Measurements from ENCODE around the gene ZNF75A.
"Not testable (repeated sequence)": the region's sequence is repeated elsewhere in the genome, so short reads cannot be mapped to it uniquely, and the experiment has no call there.

The ZNF75A gene

GRCh38 chr16:3305109-3306068, at the start of gene ZNF75A, which contains the start of gene TIGD7:
Gene ZNF75A (plus strand): TSS chr16:3305497. CDS start chr16:3308429, 2,932 bp downstream.
Gene TIGD7 (minus strand): TSS chr16:3305430. CDS start chr16:3300614, 4,816 bp downstream.
- DNase-seq, result peak; percentile 90

- DNase-seq, result no peak
Measured at GRCh38 chr16:3256146-3256865, 49.0 kb upstream of the ZNF75A start, which contains the start of gene MEFV. Gene MEFV (minus strand): TSS chr16:3256633. CDS start chr16:3256587, 46 bp downstream.

GRCh38 chr16:3256866-3257465, 48.3 kb upstream of the ZNF75A start:
- no peak for DNase-seq

DNA sequence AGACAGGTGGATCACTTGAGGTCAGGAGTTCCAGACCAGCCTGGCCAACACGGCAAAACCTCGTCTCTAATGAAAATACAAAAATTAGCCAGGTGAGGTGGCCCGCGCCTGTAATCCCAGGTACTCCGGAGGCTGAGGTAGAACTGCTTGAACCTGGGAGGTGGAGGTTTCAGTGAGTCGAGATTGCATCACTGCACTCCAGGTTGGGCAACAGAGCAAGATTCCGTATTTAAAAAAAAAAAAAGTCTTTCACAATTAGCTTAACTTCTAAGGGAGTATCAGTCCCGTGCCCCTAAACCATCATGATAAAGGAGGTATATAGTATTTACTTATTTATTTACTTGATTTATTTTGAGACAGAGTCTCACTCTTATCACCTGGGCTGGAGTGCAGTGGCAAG, 45.5 kb upstream of the ZNF75A start:
- no peak for DNase-seq

- DNase-seq, result no peak
Measured at GRCh38 chr16:3262517-3262916, 42.8 kb upstream of the ZNF75A start.

DNA sequence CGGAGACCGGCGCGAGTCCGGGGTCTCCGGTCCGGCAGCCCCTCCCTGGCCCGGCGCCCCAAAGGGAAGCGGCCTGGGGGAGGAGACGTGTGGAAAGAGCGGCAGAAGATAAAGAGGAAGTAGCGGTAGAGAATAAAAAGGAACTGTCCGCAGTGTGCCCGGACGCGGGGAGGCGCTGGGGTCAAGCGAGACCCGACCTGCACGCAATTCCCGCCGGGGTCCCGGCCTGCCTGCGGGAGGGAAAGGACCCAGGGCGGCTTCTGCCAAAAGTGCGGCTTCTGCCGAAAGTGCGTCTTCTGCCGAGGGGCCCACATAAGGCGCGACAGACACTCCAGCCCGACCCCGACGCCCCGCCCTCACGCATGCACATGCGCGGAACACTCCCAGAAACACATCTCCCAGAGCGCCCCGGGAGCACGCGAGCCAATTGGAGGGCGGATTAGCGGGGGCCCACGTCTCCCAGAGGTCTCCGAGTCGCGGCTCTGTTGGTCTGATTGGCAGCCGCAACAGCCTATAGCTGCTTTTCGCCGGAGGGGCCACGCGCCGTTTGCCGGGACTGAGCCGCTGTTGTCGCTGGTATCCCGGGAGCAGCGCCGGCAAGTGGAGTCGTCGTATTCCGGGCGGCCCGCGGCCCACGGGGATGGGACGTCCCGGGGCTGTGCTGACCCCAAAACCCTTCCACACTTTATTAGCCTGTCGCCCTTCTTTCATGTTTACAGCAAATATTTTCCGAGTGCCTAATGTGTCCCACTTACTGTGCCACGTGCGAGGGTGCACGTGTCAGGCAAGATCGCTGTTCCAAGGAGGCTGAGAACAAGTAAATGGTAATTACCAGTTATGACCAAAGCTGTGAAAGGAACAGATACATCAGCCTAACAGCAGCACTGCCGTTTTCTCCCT, 40.9 kb upstream of the ZNF75A start:
- peak; percentile 97 for DNase-seq

DNA sequence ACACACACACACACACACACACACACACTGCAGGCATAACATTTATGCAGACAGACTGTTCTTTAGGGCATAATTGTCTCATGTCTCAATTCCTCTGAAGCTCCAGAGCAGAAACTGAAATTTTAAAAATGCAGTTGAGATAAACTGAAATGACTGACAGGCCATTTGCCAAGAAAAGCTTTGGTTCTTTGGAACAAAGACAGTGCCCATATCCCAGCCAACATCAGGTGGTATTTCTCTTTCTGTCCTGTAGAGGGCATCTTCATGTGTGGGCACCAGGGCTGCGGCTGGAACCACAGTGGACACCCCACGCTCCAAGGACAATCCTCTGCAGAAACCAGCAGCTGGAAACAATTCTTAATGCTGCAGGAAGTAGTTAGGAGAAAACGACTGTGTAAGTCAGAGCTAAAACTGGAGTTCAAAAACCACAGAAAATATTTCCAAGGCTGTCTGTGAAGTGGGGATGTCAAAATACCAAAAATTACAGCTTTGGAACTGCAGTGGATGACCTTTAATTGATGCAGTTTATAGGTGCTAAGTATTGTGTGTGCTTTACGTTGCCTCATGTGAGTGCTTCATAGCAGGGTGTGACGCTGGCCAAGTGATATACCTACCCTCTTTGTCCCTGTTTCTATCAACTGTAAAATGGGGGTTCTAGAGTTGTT, 38.3 kb upstream of the ZNF75A start:
- peak; percentile 36 for DNase-seq

DNA sequence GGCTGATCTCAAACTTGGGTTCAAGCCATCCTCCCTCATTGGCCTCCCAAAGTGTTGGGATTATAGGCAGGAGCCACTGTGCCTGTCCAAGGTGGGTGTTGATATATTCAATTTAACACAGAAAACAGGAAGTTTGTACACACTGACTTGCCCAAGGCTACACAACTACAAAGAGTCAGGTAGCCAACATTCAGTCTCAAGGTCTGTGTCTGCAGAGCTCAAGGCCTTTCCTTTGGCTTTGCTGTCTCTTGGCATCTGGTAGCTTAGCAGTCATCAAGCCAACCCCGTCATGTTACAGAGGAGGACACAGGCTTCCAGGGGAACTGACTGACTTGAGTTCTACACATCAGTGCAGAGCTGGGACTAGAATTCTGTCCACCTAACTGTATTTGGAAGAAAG, 37.0 kb upstream of the ZNF75A start:
- DNase-seq, result no peak

- not testable (repeated sequence) for DNase-seq
Measured at GRCh38 chr16:3270718-3271117, 34.6 kb upstream of the ZNF75A start.

GRCh38 chr16:3271281-3271680, 34.0 kb upstream of the ZNF75A start:
- DNase-seq, result not testable (repeated sequence)

DNA sequence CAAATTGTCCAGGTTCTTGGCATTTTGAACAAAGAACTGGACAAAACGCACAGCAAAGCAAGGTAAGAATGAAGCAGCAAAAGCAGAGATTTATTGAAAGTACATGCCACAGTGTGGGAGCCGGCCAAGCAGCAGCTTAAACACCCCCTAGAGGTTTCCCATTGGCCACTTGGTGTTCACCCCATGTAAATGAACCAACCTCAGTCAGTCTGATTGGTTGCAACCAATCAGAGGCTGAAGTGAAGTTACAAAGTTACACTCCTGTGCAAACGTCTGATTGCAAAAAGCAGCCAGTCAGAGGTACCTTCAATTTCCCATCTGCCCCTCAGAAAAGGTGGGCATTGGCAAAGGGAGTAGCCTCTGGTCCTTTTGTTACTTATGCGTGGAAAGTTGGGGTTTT, 30.8 kb upstream of the ZNF75A start:
- no peak for DNase-seq

GRCh38 chr16:3274947-3275346, 30.4 kb upstream of the ZNF75A start:
- no peak for DNase-seq

GRCh38 chr16:3276679-3277078, 28.6 kb upstream of the ZNF75A start:
- no peak for DNase-seq

- no peak for DNase-seq
Measured at GRCh38 chr16:3281222-3281820, 24.0 kb upstream of the ZNF75A start.

GRCh38 chr16:3282103-3282729, 23.1 kb upstream of the ZNF75A start:
- peak; percentile 91 for DNase-seq

- DNase-seq, result peak; percentile 98
Measured at GRCh38 chr16:3282730-3283542, 22.4 kb upstream of the ZNF75A start, which contains the start of gene ZNF263. Gene ZNF263 (plus strand): TSS chr16:3283491. CDS start chr16:3283819, 328 bp downstream.

GRCh38 chr16:3283543-3284447, 21.5 kb upstream of the ZNF75A start:
- no peak for DNase-seq

- DNase-seq, result no peak
Measured at GRCh38 chr16:3285131-3285530, 20.2 kb upstream of the ZNF75A start.
